ENCODE data around the gene FAM13A.

GRCh38 chr4:88729146-88729760, 327.7 kb downstream of the FAM13A start:
- TF ChIP-seq CTCF (IDR thresholded peaks at IDR 0.05; ENCODE audit: poor library complexity) (no peak), EZH2 (IDR thresholded peaks at IDR 0.05; ENCODE audit: borderline replicate concordance) (no peak)

Data from hepatocyte (in vitro differentiated cells).